Uterus (tissue), 2 donors: Measurements from ENCODE around the gene PLEKHH1.

Experiments used
- POLR2A ChIP-seq, 2 donors: fragments of 450-650 bp; IDR thresholded peaks; one replicate each; pipeline ENCODE4 v1.6.1; 2016; ENCODE audit warnings: antibody characterized with exemption in 2 of 2, mild to moderate bottlenecking in 1 of 2, moderate library complexity in 1 of 2
- TF ChIP-seq, protein P1 (sequence below), 4 experiments: fragments of 200-600 bp in 2 of 4; fragments of 450-650 bp in 2 of 4; sonication (generic) in 2 of 4; IDR thresholded peaks; one replicate each; pipeline ENCODE4 v1.5.1; 2016 to 2019; ENCODE audit warnings: antibody characterized with exemption in 4 of 4, mild to moderate bottlenecking in 2 of 4, moderate library complexity in 1 of 4

DNA sequence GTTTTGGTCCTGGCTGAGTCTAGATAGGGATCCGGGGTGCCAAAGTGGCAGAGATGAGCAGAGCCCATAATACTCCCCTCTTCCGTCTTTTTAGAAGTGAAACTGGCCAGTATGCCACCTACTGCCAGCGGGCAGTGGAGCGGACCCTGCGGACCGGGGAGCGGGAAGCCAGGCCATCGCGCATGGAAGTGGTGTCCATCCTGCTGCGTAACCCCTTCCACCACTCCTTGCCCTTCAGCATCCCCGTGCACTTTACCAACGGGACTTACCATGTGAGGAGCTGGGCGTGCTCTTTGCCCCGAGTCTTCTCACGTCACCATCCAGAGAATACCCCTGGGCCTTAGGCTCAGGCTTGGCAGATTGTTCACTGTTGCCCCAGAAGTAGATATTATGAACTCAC is 46.0 kb downstream of the PLEKHH1 start:
- TF ChIP-seq, protein P1, sequence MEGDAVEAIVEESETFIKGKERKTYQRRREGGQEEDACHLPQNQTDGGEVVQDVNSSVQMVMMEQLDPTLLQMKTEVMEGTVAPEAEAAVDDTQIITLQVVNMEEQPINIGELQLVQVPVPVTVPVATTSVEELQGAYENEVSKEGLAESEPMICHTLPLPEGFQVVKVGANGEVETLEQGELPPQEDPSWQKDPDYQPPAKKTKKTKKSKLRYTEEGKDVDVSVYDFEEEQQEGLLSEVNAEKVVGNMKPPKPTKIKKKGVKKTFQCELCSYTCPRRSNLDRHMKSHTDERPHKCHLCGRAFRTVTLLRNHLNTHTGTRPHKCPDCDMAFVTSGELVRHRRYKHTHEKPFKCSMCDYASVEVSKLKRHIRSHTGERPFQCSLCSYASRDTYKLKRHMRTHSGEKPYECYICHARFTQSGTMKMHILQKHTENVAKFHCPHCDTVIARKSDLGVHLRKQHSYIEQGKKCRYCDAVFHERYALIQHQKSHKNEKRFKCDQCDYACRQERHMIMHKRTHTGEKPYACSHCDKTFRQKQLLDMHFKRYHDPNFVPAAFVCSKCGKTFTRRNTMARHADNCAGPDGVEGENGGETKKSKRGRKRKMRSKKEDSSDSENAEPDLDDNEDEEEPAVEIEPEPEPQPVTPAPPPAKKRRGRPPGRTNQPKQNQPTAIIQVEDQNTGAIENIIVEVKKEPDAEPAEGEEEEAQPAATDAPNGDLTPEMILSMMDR (IDR thresholded peaks at IDR 0.05) = no peak
- no peak for TF ChIP-seq POLR2A (IDR thresholded peaks at IDR 0.05)
